Activated CD4-positive, alpha-beta memory T cell treated with anti-CD3 and anti-CD28 coated beads for 36 hours (primary cell): ENCODE results near the gene RRM2. TPM values are rescaled to one million over a fixed set of nuclear protein-coding genes. Genes with fewer than 3 reads are reported as not detected.

Experiments
- CTCF ChIA-PET: fragments of 350-600 bp; sonication (Branson Sonifier 250); formaldehyde crosslinking; loops from one replicate; lab custom pipeline; 2021; ENCODE audit warnings: antibody characterized with exemption, inconsistent platforms; lab: Charles Lee
- POLR2A ChIA-PET: fragments of 350-600 bp; sonication (Branson Sonifier 250); formaldehyde crosslinking; loops from one replicate; lab custom pipeline; 2021; ENCODE audit warnings: antibody characterized with exemption; lab: Charles Lee
- DNase-seq: peaks from one replicate; pipeline ENCODE4 v3.0.0-alpha.2; 2020
- H3K27ac Mint-ChIP-seq: one replicate; pipeline ENCODE4 v1.8.0; 2021; ENCODE audit warnings: mixed read lengths
- H3K27me3 Mint-ChIP-seq: one replicate; pipeline ENCODE4 v1.8.0; 2021; ENCODE audit warnings: mixed read lengths
- H3K36me3 Mint-ChIP-seq: one replicate; pipeline ENCODE4 v1.8.0; 2021; ENCODE audit warnings: mixed read lengths
- H3K4me1 Mint-ChIP-seq: one replicate; pipeline ENCODE4 v1.8.0; 2021; ENCODE audit warnings: low read depth, mixed read lengths
- H3K4me3 Mint-ChIP-seq: one replicate; pipeline ENCODE4 v1.8.0; 2021; ENCODE audit warnings: mild to moderate bottlenecking, mixed read lengths
- H3K9me3 Mint-ChIP-seq: one replicate; pipeline ENCODE4 v1.8.0; 2021; ENCODE audit warnings: mixed read lengths
- intact Hi-C: fragments of 100-400 bp; cut with micrococcal nuclease; formaldehyde crosslinking; loops from one replicate; pipeline ENCODE4 v1.15.1; 2023
- total RNA-seq, 2 experiments: library from RNA; stranded (reverse); gene quantifications; one replicate each; pipeline ENCODE4 v1.2.3, GENCODE V29; 2021

RRM2 gene
- total RNA-seq, 2 experiments from 2014 or later = 523 to 528 TPM

DNA sequence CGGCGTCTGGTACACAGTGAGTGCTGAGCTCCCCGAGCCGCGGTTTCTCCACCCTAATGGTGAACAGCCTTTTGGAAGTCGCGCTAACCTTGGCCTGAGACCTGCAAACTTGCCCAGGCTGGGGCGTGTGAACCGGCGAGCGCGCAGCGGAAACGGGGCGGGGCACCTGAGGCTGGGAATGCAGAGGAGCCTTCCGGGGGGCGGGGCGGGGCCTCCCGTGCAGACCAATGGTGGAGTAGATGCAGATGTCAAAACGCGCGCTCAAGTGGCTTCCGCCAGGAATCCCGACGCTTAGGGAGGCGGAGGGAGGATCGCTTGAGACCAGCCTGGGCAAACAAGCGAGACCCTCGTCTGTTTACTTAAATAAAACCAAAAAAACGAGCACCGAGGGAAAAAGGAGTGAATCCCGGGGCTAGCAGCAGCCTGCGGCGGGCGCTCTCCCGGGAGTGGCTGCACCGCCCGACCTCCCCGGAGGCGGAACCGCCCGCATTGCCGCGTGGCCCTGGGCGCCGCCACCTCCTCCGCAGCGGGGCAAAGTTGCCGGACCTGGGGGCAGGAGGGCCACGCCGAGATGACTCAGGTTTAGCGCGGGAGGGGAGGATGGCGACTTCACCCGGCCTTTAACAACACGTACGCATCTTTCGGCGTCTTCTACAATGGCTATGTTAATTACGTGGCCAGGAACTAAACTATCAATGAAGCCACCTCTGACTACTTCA, 2.2 kb upstream of the RRM2 start:
- H3K27ac Mint-ChIP-seq = peak overlapping the region; percentile 93
- H3K36me3 Mint-ChIP-seq = peaks cover 36% of the 10 kb centered on the region
- H3K27me3 Mint-ChIP-seq = peaks cover 3% of the 10 kb centered on the region
- peaks cover 36% of the 10 kb centered on the region for H3K4me1 Mint-ChIP-seq
- POLR2A ChIA-PET = interaction anchor here (1.0 to 1.7 kb wide), 4 partner anchors 24 to 328 kb away, joined by 3 to 19 read pairs (median 6); partner anchors contain the start of gene ODC1
- peak; percentile 97 for DNase-seq
- intact Hi-C loops = loop anchor here (1.0 to 5.0 kb wide), 8 partner anchors 48 to 672 kb away; no protein-coding TSS in a partner anchor
- CTCF ChIA-PET = interaction anchor here (0.6 to 3.3 kb wide), 7 partner anchors 23 to 315 kb away, joined by 3 to 23 read pairs (median 7); no protein-coding TSS in a partner anchor
- peak overlapping the region; percentile 86 for H3K4me3 Mint-ChIP-seq
- H3K9me3 Mint-ChIP-seq = no peaks in the 10 kb centered on the region

DNA sequence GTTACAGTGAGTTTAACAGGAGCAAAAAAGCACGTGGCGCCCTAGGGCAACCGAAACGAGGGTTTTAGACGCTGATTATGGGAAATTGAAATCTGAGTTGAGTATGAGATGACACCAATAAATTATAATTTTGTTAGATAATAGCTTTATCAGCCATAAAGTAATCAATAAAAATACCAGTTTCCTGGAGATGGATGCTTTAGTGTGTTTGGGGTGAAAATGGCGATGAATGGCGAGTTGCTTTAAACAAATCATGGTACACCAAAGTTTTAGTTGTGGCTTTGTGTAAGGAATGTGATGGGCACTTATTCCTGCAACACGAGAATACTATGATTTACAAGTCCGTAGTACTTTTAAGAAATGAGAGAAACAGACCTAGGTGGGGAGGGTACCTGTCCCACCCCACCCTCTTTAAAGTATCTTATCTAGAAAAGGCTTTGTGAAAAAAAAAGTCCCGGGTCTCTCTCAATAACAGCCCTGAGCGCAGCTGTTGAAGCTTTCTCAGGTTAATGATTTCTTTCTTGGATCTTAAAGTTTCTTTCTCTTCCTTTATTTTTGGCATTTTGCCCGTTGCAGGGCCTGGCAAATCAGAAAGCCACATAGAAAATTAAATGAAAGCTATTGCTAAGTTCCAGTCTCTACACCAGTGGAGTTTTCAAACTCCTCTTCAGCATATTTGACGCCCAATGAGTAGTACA, 1.5 kb upstream of the RRM2 start:
- Mint-ChIP-seq H3K27ac (peak overlapping the region; percentile 93), H3K4me3 (peak overlapping the region; percentile 86), H3K4me1 (peaks cover 39% of the 10 kb centered on the region), H3K36me3 (peaks cover 43% of the 10 kb centered on the region), H3K27me3 (peaks cover 3% of the 10 kb centered on the region), H3K9me3 (no peaks in the 10 kb centered on the region)
- intact Hi-C loops = loop anchor here (1.0 to 5.0 kb wide), 8 partner anchors 49 to 671 kb away; no protein-coding TSS in a partner anchor
- no peak for DNase-seq
- CTCF ChIA-PET = interaction anchor here (1.2 to 1.6 kb wide), 4 partner anchors 49 to 314 kb away, joined by 3 to 7 read pairs (median 4); no protein-coding TSS in a partner anchor
- POLR2A ChIA-PET = interaction anchor here (0.9 to 1.7 kb wide), 6 partner anchors 14 to 328 kb away, joined by 3 to 19 read pairs (median 4); partner anchors contain the start of gene ODC1

DNA sequence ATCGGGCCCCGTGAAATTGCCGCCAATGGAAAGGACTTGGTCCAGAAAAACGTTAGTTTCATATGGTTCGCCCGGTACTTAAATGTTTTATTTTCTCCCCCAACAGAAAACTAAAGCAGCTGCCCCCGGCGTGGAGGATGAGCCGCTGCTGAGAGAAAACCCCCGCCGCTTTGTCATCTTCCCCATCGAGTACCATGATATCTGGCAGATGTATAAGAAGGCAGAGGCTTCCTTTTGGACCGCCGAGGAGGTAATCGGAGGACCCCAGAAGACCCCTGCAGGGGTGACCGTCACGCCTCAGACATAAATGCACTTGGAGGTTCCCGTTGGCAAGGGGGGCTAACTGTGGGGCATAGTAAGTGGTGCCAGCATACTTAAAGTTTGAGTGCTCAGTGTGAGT, 742 bp downstream of the RRM2 start:
- Mint-ChIP-seq H3K4me1 (peaks cover 49% of the 10 kb centered on the region), H3K4me3 (peak overlapping the region; percentile 97), H3K27ac (peak overlapping the region; percentile 97), H3K36me3 (peaks cover 65% of the 10 kb centered on the region), H3K9me3 (no peaks in the 10 kb centered on the region), H3K27me3 (peaks cover 3% of the 10 kb centered on the region)
- ChIA-PET CTCF (interaction anchor here (1.2 to 4.8 kb wide), 5 partner anchors 18 to 311 kb away, joined by 3 to 97 read pairs (median 19); no protein-coding TSS in a partner anchor), POLR2A (interaction anchor here (1.0 to 2.2 kb wide), 9 partner anchors 208 to 558 kb away, joined by 3 to 10 read pairs (median 5); partner anchors contain the start of gene ODC1)
- intact Hi-C loops = loop anchor here (2.0 to 5.0 kb wide), 3 partner anchors 416 to 669 kb away; partner anchors contain the start of gene ADAM17
- DNase-seq = peak; percentile 43

DNA sequence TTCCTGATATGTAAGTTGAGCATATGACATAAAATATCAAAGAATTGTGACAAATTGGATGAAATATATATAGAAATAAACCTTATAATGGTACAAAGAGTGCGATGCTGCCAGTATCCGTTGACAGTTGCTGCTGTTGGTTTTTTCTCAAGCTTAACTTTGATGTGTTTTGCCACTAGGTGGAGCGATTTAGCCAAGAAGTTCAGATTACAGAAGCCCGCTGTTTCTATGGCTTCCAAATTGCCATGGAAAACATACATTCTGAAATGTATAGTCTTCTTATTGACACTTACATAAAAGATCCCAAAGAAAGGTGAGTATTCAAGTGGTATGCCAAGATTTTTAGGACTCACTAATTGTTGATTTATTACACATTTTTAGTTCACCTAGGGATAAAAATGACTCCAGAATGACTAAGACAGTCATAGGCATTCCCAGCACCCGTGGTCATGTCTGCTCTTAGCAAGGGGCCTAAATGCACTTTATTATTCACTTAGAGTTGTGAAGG, 2.1 kb downstream of the RRM2 start:
- Mint-ChIP-seq H3K4me1 (peaks cover 52% of the 10 kb centered on the region), H3K36me3 (peaks cover 74% of the 10 kb centered on the region), H3K27ac (peak overlapping the region; percentile 97), H3K4me3 (peak overlapping the region; percentile 97), H3K9me3 (no peaks in the 10 kb centered on the region), H3K27me3 (peaks cover 3% of the 10 kb centered on the region)
- no peak for DNase-seq
- ChIA-PET CTCF (interaction anchor here (0.7 to 4.8 kb wide), 17 partner anchors 17 to 324 kb away, joined by 3 to 97 read pairs (median 5); partner anchors contain the start of gene ODC1), POLR2A (interaction anchor here (0.6 to 2.4 kb wide), 13 partner anchors 10 to 696 kb away, joined by 3 to 10 read pairs (median 6); partner anchors contain the start of gene ODC1)
- intact Hi-C loops = loop anchor here (1.0 to 5.0 kb wide), 5 partner anchors 284 to 668 kb away; no protein-coding TSS in a partner anchor

DNA sequence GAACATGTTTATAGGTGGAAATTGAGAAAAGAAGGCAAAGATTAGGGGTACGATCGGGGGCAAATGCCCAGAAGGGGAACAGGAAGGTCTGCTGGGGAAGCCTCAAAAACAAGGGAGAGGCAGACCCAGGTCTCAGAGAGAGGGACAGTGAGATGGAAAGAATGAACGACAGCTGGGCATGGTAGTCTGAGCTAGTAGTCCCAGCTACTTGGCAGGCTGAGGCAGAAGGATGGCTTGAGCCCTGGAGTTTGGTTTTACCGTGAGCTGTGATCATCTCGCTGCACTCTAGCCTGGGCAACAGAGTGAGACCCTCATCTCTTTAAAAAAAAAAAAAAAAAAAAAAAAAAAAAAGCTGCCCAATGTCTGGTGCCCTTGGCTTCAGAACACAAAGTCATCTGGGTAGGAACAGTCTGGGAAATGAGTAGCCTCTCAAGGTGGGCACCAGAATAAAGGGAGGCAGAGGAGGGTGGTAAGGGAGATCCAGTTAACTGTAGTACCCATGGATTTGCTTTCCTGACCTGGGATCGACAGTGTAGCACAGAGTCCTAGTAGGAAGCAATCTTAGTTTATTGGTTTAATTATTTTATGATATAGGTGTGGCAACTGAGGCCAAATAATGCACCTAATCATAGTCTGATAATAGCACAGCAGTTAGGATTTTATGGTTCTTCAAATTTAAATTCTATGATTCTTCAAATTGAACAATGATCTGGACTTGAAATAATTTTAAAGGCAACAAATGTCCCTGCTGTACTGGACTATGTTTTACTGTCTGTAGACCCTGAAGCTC, 3.5 kb downstream of the RRM2 start:
- Mint-ChIP-seq H3K36me3 (peaks cover 80% of the 10 kb centered on the region), H3K27ac (peak overlapping the region; percentile 47), H3K4me1 (peaks cover 57% of the 10 kb centered on the region), H3K9me3 (no peaks in the 10 kb centered on the region), H3K4me3 (peak overlapping the region; percentile 97), H3K27me3 (peaks cover 3% of the 10 kb centered on the region)
- POLR2A ChIA-PET = interaction anchor here (0.8 to 2.4 kb wide), 9 partner anchors 9 to 322 kb away, joined by 3 to 10 read pairs (median 3); partner anchors contain the start of genes HPCAL1 and ODC1
- CTCF ChIA-PET = interaction anchor here (0.7 to 4.8 kb wide), 8 partner anchors 16 to 321 kb away, joined by 3 to 97 read pairs (median 4); no protein-coding TSS in a partner anchor
- intact Hi-C loops = no loop called here
- DNase-seq = no peak

DNA sequence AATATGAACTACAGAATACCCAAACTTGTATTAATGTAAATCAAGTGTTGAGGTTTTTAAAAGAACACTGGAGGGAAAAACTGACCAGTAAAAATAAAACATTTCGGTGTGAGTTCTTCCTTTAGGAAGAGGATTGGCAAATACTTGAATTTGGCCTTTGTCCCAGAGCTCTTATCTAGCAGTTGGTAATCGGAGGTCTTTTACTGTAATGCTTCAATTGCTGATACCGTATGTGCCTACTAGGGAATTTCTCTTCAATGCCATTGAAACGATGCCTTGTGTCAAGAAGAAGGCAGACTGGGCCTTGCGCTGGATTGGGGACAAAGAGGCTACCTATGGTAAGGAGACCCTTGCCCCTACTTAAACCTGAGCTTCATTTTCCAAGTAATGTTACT, 4.1 kb downstream of the RRM2 start:
- Mint-ChIP-seq H3K9me3 (no peaks in the 10 kb centered on the region), H3K27me3 (peaks cover 3% of the 10 kb centered on the region), H3K36me3 (peaks cover 80% of the 10 kb centered on the region), H3K4me1 (peaks cover 53% of the 10 kb centered on the region), H3K27ac (no peak overlapping the region), H3K4me3 (peak overlapping the region; percentile 16)
- CTCF ChIA-PET = interaction anchor here (1.0 to 4.8 kb wide), 4 partner anchors 15 to 308 kb away, joined by 3 to 97 read pairs (median 43); no protein-coding TSS in a partner anchor
- intact Hi-C loops = no loop called here
- POLR2A ChIA-PET = interaction anchor here (0.8 to 1.6 kb wide), 5 partner anchors 177 to 322 kb away, joined by 3 to 5 read pairs (median 3); partner anchors contain the start of genes HPCAL1 and ODC1
- no peak for DNase-seq

DNA sequence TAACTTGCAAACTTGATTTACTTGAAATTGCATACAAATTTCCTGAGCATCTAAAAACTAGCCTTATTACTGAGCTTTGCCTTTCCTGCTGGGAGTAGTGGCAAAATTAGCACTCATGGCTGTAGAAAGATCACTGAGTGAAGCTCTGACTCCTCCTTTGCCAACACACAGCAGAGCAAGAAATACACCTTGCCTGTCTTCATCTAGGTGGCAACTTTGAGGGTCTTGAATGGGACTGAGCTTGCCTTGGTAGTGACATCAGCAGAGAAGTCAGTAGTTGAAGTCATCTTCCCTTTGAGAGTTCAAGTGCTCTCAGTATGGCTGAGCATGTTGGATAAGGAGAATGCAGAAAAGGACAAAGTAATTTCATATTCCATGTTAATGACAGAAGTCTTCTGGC, 5.9 kb downstream of the RRM2 start:
- POLR2A ChIA-PET = interaction anchor here (1.1 to 1.5 kb wide), 3 partner anchors 13 to 280 kb away, joined by 3 to 5 read pairs (median 3); no protein-coding TSS in a partner anchor

DNA sequence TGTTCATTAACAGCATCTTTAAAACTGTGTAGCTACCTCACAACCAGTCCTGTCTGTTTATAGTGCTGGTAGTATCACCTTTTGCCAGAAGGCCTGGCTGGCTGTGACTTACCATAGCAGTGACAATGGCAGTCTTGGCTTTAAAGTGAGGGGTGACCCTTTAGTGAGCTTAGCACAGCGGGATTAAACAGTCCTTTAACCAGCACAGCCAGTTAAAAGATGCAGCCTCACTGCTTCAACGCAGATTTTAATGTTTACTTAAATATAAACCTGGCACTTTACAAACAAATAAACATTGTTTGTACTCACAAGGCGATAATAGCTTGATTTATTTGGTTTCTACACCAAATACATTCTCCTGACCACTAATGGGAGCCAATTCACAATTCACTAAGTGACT, 7.0 kb downstream of the RRM2 start:
- intact Hi-C loops = no loop called here
- peaks cover 79% of the 10 kb centered on the region for H3K36me3 Mint-ChIP-seq
- no peak overlapping the region for H3K4me3 Mint-ChIP-seq
- POLR2A ChIA-PET = interaction anchor here (0.8 to 1.5 kb wide), 3 partner anchors 12 to 319 kb away, joined by 3 to 5 read pairs (median 3); partner anchors contain the start of gene ODC1
- no peaks in the 10 kb centered on the region for H3K9me3 Mint-ChIP-seq
- H3K27ac Mint-ChIP-seq = no peak overlapping the region
- no peaks in the 10 kb centered on the region for H3K27me3 Mint-ChIP-seq
- DNase-seq = no peak
- H3K4me1 Mint-ChIP-seq = peaks cover 49% of the 10 kb centered on the region
- CTCF ChIA-PET = interaction anchor here (1.3 to 3.9 kb wide), 3 partner anchors 13 to 305 kb away, joined by 5 to 26 read pairs (median 6); no protein-coding TSS in a partner anchor

More for the DNA sequence above, 5.9 kb downstream of the RRM2 start:
- DNase-seq = no peak
- CTCF ChIA-PET = interaction anchor here (1.1 to 3.9 kb wide), 4 partner anchors 13 to 307 kb away, joined by 3 to 26 read pairs (median 4); no protein-coding TSS in a partner anchor
- Mint-ChIP-seq H3K27me3 (peaks cover 3% of the 10 kb centered on the region), H3K27ac (no peak overlapping the region), H3K9me3 (no peaks in the 10 kb centered on the region), H3K4me1 (peaks cover 55% of the 10 kb centered on the region), H3K36me3 (peaks cover 85% of the 10 kb centered on the region), H3K4me3 (no peak overlapping the region)
- intact Hi-C loops = no loop called here

DNA sequence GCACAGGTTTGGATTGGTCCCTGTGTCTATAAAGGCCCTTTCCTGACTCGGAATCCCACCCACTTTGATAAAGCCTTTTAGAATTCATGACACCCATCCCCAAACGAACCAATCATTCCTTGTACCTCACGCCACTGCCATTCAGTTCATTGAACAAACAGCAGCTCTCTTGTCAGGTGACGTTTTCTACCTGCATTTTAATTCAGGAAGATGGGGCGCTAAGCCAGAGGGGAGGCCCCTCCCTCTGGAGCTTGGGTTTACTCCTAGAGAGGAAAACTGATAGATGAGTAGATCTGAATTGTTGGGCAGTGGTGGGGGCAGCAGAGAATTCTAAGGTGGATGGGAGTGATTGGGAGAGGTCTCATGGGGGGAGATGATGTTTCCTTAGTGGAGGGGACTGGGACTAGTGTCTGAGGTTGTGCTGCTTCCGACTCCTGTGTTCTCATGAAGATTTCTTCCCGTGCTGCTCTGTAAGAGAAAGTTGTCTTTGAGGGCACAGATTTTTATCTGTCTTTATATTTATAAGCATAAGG, 9.6 kb downstream of the RRM2 start:
- no peaks in the 10 kb centered on the region for H3K27me3 Mint-ChIP-seq
- H3K4me3 Mint-ChIP-seq = no peak overlapping the region
- intact Hi-C loops = no loop called here
- POLR2A ChIA-PET = no interaction called here
- peaks cover 59% of the 10 kb centered on the region for H3K36me3 Mint-ChIP-seq
- DNase-seq = no peak
- H3K9me3 Mint-ChIP-seq = no peaks in the 10 kb centered on the region
- CTCF ChIA-PET = no interaction called here
- peaks cover 28% of the 10 kb centered on the region for H3K4me1 Mint-ChIP-seq
- H3K27ac Mint-ChIP-seq = no peak overlapping the region

DNA sequence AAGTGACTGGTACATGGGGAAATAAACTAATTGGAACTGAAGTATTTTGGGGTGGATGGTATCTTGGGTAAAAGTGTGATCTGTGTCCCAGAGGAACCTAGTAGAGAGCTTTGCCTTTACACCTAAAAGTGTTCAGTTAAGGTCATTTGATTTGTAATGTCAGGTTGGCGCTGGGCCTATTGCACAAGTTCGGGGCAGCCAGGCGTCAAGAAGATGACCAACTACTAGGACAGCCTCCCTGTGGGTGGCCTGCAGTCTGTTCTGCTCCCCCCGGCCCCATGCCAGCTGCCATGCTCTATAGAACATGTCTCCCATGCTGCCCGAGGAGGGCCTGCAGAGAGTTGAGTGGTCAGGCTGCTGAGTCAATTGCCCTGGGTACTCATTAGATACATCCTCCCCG, 10.1 kb downstream of the RRM2 start:
- intact Hi-C loops = no loop called here
- Mint-ChIP-seq H3K4me3 (no peak overlapping the region), H3K9me3 (no peaks in the 10 kb centered on the region), H3K36me3 (peaks cover 55% of the 10 kb centered on the region), H3K27me3 (no peaks in the 10 kb centered on the region), H3K27ac (no peak overlapping the region), H3K4me1 (peaks cover 25% of the 10 kb centered on the region)
- POLR2A ChIA-PET = interaction anchor here (0.7 to 1.0 kb wide), 2 partner anchors 10 to 23 kb away, joined by 3 to 4 read pairs; no protein-coding TSS in a partner anchor
- CTCF ChIA-PET = interaction anchor here (1.0 kb wide), 1 partner anchor 60 kb away, joined by 3 read pairs; no protein-coding TSS in a partner anchor
- no peak for DNase-seq
